ENCODE measurements around the gene HS3ST6. TPM values are rescaled to one million over a fixed set of nuclear protein-coding genes. Genes with fewer than 3 reads are reported as not detected.
"Not testable (repeated sequence)": the region's sequence is repeated elsewhere in the genome, so short reads cannot be mapped to it uniquely, and the experiment has no call there.

HS3ST6 gene
- total and polyA plus RNA-seq, 3 donors from 2014 or later, result 0.34 to 1.6 (median 0.94) TPM

- Histone ChIP-seq H3K27me3 (no peaks in the 10 kb centered on the region), H3K4me3 (no peak overlapping the region), H3K36me3 (ENCODE audit: low read depth, missing control alignments) (no peaks in the 10 kb centered on the region), H3K27ac (no peak overlapping the region), H3K4me1 (peaks cover 8% of the 10 kb centered on the region), H3K9me3 (no peaks in the 10 kb centered on the region)
- DNase-seq, result no peak
- 21 to 31% methylated on average over 20 to 24 of the region's 24 CpGs for WGBS, 2 donors
- TF ChIP-seq CTCF (IDR thresholded peaks at IDR 0.05), result no peak
- TF ChIP-seq POLR2A (IDR thresholded peaks at IDR 0.05), result no peak
- intact Hi-C loops (cut with DNase I; ENCODE audit: low total_unique reads), result no loop called here
These were observed 5.3 kb upstream of the HS3ST6 start for GRCh38 chr16:1923299-1924034.

GRCh38 chr16:1922357-1922756, 4.1 kb upstream of the HS3ST6 start:
- DNase-seq, result no peak
- Histone ChIP-seq H3K27ac (no peak overlapping the region), H3K4me1 (peaks cover 9% of the 10 kb centered on the region), H3K4me3 (no peak overlapping the region), H3K36me3 (ENCODE audit: low read depth, missing control alignments) (no peaks in the 10 kb centered on the region), H3K9me3 (no peaks in the 10 kb centered on the region), H3K27me3 (no peaks in the 10 kb centered on the region)
- TF ChIP-seq POLR2A (IDR thresholded peaks at IDR 0.05) (no peak), CTCF (IDR thresholded peaks at IDR 0.05) (no peak)
- intact Hi-C loops (cut with DNase I; ENCODE audit: low total_unique reads), result no loop called here
- 71 to 82% methylated on average over 8 of the region's 8 CpGs for WGBS, 2 donors

GRCh38 chr16:1920727-1921171, 2.5 kb upstream of the HS3ST6 start:
- WGBS, 2 donors, result 25 to 35% methylated on average over 12 to 15 of the region's 15 CpGs
- H3K27ac ChIP-seq, result no peak overlapping the region
- no peaks in the 10 kb centered on the region for H3K27me3 ChIP-seq
- no peak overlapping the region for H3K4me3 ChIP-seq
- TF ChIP-seq CTCF (IDR thresholded peaks at IDR 0.05) (no peak), POLR2A (IDR thresholded peaks at IDR 0.05) (no peak)
- no peaks in the 10 kb centered on the region for H3K36me3 ChIP-seq (ENCODE audit: low read depth, missing control alignments)
- intact Hi-C loops (cut with DNase I; ENCODE audit: low total_unique reads), result no loop called here
- no peaks in the 10 kb centered on the region for H3K9me3 ChIP-seq
- peaks cover 9% of the 10 kb centered on the region for H3K4me1 ChIP-seq
- DNase-seq, result peak; percentile 37

- H3K36me3 ChIP-seq (ENCODE audit: low read depth, missing control alignments); H3K4me1 ChIP-seq; H3K27me3 ChIP-seq; H3K4me3 ChIP-seq; H3K9me3 ChIP-seq; H3K27ac ChIP-seq; intact Hi-C loops (cut with DNase I; ENCODE audit: low total_unique reads); DNase-seq: not testable (repeated sequence)
- WGBS, 2 donors, result 65 to 74% methylated on average over 20 to 21 of the region's 21 CpGs
These were observed 1.9 kb upstream of the HS3ST6 start for GRCh38 chr16:1920122-1920521.

- Histone ChIP-seq H3K4me3 (no peak overlapping the region), H3K4me1 (peaks cover 9% of the 10 kb centered on the region), H3K27ac (no peak overlapping the region), H3K27me3 (no peaks in the 10 kb centered on the region), H3K36me3 (ENCODE audit: low read depth, missing control alignments) (no peaks in the 10 kb centered on the region), H3K9me3 (no peaks in the 10 kb centered on the region)
- intact Hi-C loops (cut with DNase I; ENCODE audit: low total_unique reads), result no loop called here
- no peak for DNase-seq
- TF ChIP-seq POLR2A (IDR thresholded peaks at IDR 0.05) (no peak), CTCF (IDR thresholded peaks at IDR 0.05) (no peak)
- 35 to 43% methylated on average over 14 to 30 of the region's 30 CpGs for WGBS, 2 donors
These were observed 1.2 kb upstream of the HS3ST6 start for GRCh38 chr16:1919327-1919998.
